ES-I3 (cell line): ENCODE measurements around the gene POU2AF3.
"Not testable (repeated sequence)": the region's sequence is repeated elsewhere in the genome, so short reads cannot be mapped to it uniquely, and the experiment has no call there.

Source experiments
- H3K36me3 ChIP-seq: 2 replicates; pipeline ENCODE4 v1.6.1; 2013; ENCODE audit warnings: mild to moderate bottlenecking, low read length, control low read depth, moderate library complexity; ENCODE audit not compliant: insufficient read depth
- H3K4me1 ChIP-seq: 2 replicates; pipeline ENCODE4 v1.6.1; 2013; ENCODE audit warnings: mild to moderate bottlenecking, control low read depth, low read length; ENCODE audit not compliant: insufficient read depth
- H3K9ac ChIP-seq: 2 replicates; pipeline ENCODE4 v1.6.1; 2013; ENCODE audit warnings: low read depth, mild to moderate bottlenecking, low read length, moderate library complexity
- H3K9me3 ChIP-seq: 2 replicates; pipeline ENCODE4 v1.6.1; 2013; ENCODE audit warnings: mild to moderate bottlenecking, low read length, moderate library complexity; ENCODE audit not compliant: control insufficient read depth, insufficient read depth

POU2AF3 gene, protein sequence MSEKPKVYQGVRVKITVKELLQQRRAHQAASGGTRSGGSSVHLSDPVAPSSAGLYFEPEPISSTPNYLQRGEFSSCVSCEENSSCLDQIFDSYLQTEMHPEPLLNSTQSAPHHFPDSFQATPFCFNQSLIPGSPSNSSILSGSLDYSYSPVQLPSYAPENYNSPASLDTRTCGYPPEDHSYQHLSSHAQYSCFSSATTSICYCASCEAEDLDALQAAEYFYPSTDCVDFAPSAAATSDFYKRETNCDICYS

DNA sequence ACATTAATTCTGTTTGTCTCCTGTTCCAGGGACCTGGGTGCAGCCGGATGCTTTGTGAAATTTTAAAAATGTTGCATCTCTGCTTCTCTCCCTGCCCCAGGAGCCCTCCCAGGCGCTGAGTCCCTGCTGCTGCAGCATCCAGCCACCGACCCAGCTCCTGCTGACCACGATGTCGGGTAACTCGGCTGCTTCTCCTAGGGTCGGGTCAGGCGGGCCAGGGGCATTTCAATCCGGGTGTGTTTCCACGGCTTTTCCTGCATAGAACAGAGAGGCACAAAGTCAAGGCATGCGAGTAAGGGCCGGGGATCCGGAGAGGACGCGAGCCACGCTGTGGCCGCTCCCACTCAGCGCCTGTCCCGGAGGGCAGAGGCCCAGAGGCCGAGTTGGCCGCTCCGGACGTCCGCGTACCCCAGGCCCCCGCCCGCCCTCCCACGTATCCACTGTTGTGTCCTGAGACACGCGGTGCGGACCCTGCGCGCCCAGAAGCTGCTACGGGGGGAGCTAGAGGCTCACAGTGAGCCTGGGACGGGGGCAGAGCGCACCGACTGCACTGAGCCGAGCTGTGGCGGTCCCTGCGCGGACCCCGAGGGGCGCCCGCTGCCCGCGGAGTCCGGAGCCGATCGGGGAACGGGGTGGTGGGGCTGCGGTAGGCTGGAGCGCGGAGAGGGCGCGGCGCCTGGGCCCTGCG is at the start of gene POU2AF3:
Gene POU2AF3, plus strand, starts transcription at position 134 of the 688 bp plus-strand sequence. Its CDS starts 36 bp downstream, at position 170.
- H3K36me3 ChIP-seq = no peaks in the 10 kb centered on the region
- H3K9ac ChIP-seq = peak within 1 kb of the TSS; percentile 52
- no peaks in the 10 kb centered on the region for H3K9me3 ChIP-seq
- peaks cover 19% of the 10 kb centered on the region; the same call in 1 of the 2 replicates for H3K4me1 ChIP-seq

DNA sequence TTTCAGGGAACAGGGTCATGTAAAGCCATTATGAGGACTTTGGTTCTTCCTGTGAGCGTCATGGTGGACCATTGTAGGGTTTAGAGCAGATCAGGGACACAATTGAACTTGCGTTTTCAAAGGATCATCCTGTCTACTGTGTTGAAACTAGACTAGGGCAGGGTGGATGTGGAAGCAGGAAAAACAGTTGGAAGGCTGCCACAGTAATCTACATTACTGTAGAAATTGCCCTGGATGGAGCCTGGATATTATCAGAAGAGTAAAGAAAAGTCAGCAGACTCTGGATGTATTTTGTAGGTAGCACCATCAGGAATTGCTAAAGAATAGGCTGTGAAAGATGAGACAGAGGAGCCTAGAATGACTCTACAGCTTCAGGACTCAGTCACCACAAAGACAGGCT is 47.4 kb upstream of the POU2AF3 start:
- Histone ChIP-seq H3K4me1 (no peaks in the 10 kb centered on the region), H3K9me3 (no peaks in the 10 kb centered on the region), H3K36me3 (no peaks in the 10 kb centered on the region)

DNA sequence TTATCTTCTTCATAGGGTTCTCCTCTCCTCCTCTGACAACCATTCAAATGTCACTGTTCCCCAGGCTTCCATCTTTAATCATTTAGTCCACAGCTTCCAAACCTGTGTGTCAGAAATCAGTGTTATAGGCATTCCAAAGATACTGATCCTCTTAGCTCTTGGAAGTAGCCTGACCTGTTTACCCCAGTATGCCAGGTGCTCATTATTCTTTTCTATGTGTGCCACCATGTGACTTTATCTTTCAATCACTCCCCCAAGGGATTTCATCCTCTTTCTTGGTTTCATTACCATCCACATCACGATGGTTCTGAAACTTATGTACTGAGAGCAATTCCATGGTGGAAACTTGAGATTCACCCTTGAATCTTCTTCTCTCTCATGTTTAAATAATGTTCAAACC is 45.2 kb upstream of the POU2AF3 start:
- H3K9ac ChIP-seq = no peak overlapping the region
- no peaks in the 10 kb centered on the region for H3K36me3 ChIP-seq
- H3K4me1 ChIP-seq = no peaks in the 10 kb centered on the region
- no peaks in the 10 kb centered on the region for H3K9me3 ChIP-seq

More for the DNA sequence above, 47.4 kb upstream of the POU2AF3 start:
- H3K9ac ChIP-seq = no peak overlapping the region

DNA sequence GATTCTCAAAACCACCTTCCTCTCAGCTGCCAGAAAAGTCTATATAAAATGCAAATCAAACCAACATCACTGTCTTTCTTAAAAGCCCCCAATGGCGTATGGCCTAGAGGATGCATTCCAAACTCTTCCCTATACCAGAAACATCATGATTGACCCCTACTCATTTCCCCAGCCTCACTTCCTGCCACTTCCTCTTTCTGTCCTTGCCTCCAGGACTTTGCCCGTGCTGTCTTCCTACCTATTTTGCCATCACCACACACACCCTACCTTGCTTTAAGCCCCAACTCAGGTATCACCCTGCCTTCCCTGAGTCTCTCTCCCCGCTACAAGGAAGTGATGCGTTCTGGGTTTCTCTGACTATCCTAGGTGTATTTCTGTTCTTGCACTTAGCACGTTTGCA is 44.7 kb upstream of the POU2AF3 start:
- no peaks in the 10 kb centered on the region for H3K36me3 ChIP-seq
- no peaks in the 10 kb centered on the region for H3K9me3 ChIP-seq
- no peak overlapping the region for H3K9ac ChIP-seq
- H3K4me1 ChIP-seq = no peaks in the 10 kb centered on the region

DNA sequence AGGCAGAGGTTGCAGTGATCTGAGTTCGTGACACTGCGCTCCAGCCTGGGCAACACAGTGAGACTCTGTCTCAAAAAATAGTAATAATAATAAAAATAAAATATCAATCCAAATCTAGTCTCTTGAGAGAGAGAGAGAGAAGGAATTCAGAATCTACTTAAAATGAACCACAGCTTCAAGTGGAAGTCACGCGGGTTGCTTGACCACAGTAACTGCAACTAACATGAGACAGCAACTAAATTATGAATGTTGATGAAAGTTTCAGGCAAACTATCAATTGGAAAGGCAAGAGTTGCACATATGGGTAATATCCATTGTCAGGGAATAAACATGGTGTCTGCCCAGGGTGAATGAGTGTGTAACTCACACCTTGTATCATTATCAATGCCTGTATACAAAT is 40.3 kb upstream of the POU2AF3 start:
- Histone ChIP-seq H3K9ac (no peak overlapping the region), H3K9me3 (no peaks in the 10 kb centered on the region), H3K4me1 (no peaks in the 10 kb centered on the region), H3K36me3 (no peaks in the 10 kb centered on the region)

DNA sequence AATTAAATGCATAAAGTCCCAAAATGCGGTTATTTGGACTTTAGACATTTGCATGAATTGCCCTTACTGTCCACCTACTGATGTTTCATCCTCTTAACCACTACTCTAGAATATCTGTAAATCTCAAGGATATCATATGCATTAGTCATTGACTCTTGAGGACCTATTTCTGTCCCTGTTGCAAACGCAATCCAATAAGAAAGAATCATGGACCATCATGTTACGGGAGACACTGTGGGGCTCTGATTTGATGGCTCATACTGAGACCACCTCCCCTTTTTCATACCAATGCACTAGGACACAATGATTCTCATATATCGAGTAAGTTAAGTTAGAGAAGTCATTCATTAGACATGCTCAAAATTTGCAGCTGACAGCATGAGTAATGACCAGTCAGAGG is 38.5 kb upstream of the POU2AF3 start:
- H3K9me3 ChIP-seq = no peaks in the 10 kb centered on the region
- H3K4me1 ChIP-seq = no peaks in the 10 kb centered on the region
- H3K36me3 ChIP-seq = no peaks in the 10 kb centered on the region
- no peak overlapping the region for H3K9ac ChIP-seq

DNA sequence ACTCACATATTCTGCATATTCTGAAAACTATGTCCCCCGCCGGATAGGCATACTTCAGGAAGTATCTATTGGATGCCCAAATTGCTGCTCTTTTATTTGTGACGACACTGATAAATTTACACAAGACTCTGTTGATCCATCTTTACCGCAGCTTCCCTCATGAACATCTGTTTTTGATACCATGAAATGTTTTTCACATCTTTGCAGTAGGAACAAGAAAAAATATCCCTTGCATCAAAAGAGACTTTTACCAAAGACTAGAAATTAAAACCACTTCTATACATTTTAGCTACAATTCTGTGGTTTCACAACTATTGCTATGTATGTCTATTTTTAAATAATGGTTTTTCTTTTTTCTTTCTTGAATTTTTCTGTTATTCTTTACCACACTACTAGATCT is 37.5 kb upstream of the POU2AF3 start:
- Histone ChIP-seq H3K9me3 (no peaks in the 10 kb centered on the region), H3K4me1 (no peaks in the 10 kb centered on the region), H3K9ac (no peak overlapping the region), H3K36me3 (no peaks in the 10 kb centered on the region)

DNA sequence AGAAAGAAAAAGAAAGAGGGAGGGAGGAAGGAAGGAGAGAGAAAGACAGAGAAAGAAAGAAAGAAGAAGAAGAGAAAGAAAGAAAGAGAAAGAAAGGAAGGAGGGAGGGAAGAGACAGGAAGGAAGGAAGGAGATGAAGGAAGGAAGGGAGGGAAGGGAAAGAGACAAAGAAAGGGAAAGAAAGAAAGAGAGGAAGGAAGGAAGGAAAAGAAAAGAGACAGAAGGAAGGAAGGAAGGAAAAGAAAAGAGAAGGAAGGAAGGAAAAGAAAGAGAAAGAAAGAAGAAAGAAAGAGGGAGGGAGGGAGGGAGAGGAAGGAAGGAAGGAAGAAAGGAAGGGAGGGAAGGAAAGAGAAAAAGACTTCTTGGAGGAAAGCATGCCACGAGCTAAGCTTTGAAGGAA is 33.7 kb upstream of the POU2AF3 start:
- no peaks in the 10 kb centered on the region for H3K9me3 ChIP-seq
- H3K4me1 ChIP-seq = no peaks in the 10 kb centered on the region
- H3K36me3 ChIP-seq = no peaks in the 10 kb centered on the region
- H3K9ac ChIP-seq = no peak overlapping the region

DNA sequence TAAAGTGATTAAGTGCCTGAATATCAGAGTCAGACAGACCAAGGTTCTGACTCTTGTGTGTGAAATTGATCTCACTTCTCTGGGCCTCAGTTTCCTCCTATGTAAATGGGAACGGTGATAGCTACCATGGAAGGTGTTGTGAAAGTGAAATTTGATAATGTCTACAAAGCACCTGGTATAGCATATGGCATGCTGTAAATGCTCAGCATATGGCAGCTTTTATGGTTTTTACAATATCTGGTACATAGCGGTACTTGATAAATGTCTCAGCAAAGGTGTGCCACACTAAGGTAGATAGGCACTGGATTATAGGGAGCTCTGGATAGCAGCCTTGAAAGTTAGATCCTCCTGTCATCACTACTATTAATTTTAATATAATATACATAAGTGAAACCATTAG is 32.9 kb upstream of the POU2AF3 start:
- no peaks in the 10 kb centered on the region for H3K9me3 ChIP-seq
- no peaks in the 10 kb centered on the region for H3K4me1 ChIP-seq
- no peak overlapping the region for H3K9ac ChIP-seq
- no peaks in the 10 kb centered on the region for H3K36me3 ChIP-seq

DNA sequence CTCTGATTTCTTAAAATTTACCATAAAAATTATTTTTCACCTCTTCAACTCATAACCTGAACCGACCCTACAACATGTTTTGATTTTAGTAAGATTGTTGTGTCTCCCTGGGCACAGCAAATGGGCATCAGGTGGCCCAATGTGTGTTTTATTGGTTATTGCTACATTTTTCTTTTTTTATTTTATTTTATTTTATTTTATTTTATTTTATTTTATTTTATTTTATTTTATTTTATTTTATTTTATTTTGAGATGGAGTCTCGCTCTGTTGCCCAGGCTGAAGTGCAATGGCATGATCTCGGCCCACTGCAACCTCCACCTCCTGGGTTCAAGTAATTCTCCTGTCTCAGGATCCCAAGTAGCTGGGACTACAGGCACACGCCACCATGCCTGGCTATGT is 30.0 kb upstream of the POU2AF3 start:
- H3K9me3 ChIP-seq, H3K4me1 ChIP-seq, H3K9ac ChIP-seq, H3K36me3 ChIP-seq: not testable (repeated sequence)

DNA sequence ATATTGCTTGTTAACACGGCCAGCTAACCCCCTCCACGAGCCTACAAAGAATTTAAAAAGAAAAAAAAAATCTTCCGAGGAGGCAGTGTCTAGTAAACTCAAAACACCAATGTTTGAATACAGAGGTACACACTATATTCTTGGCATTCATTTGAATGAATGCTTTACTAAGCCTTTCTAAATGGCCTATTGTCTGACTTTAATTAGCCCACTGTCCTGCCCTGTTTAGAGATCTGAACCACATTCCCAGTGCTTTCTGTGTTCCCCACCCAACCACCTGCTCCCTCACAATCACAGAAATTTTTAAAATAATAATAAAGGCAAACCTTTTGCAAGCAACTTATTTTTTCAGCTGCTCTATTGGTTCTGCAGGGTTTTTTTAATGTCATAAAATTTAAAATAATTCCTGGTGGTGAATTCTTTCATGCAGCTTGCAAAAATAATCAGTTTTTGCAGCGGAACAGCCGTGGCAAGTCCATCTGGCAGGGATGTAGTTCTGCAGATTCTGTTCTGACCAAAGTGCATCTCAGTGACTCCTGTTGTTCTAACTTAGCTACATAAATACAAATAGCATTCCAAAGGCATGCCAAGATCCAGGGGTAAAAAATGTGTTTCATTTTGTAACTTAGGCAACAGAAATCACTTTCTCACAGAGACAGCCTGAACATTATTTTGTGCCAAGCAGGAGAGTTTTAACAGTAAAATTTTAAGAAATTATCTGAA is 29.0 kb upstream of the POU2AF3 start:
- Histone ChIP-seq H3K4me1 (no peaks in the 10 kb centered on the region), H3K9me3 (no peaks in the 10 kb centered on the region), H3K9ac (no peak overlapping the region), H3K36me3 (no peaks in the 10 kb centered on the region)

DNA sequence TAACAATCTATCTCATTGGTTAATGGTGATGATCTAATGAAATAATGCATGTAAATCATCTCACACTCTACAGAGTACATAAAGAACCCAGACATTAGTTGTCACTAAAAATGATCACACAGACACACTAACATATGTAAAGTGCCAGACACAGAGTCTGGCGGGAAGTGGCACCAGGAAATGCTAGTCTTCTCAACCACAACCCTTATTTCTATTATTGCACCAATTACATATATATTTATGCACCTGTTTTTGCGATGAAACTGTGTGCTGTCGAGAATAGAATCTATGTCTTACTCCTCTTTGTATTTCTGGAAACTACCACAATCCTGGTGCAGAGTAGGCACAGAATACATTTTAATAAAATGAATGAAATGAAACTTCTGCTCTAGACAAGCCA is 25.9 kb upstream of the POU2AF3 start:
- H3K9me3 ChIP-seq = no peaks in the 10 kb centered on the region
- no peak overlapping the region for H3K9ac ChIP-seq
- no peaks in the 10 kb centered on the region for H3K36me3 ChIP-seq
- H3K4me1 ChIP-seq = no peaks in the 10 kb centered on the region

DNA sequence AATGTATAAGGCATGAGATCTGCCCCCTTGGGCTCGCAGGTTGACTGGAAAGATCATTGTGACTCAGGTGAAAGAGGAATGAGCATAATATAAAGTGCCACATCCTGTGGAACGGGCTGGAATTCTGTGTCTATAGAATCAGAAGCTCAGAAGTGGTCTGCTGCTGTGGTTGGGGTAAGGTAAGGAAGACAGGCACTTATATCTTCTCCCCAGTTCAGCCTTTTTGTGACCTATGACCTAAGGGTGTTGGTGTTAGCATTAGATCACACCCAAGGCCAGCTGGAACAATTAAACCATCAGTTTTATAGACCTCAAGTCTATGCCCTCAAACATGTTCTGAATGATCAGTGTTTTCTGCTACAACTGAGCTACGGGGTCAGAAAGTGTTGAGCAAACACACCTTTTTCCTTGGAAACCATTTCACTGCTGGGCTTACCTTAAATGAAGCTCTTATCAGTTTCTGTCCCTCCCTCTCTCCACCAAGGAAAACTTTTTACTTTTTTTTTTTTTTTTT is 15.7 kb upstream of the POU2AF3 start:
- Histone ChIP-seq H3K9me3 (no peaks in the 10 kb centered on the region; the same call in 1 of the 2 replicates), H3K36me3 (no peaks in the 10 kb centered on the region), H3K9ac (no peak overlapping the region), H3K4me1 (no peaks in the 10 kb centered on the region)

DNA sequence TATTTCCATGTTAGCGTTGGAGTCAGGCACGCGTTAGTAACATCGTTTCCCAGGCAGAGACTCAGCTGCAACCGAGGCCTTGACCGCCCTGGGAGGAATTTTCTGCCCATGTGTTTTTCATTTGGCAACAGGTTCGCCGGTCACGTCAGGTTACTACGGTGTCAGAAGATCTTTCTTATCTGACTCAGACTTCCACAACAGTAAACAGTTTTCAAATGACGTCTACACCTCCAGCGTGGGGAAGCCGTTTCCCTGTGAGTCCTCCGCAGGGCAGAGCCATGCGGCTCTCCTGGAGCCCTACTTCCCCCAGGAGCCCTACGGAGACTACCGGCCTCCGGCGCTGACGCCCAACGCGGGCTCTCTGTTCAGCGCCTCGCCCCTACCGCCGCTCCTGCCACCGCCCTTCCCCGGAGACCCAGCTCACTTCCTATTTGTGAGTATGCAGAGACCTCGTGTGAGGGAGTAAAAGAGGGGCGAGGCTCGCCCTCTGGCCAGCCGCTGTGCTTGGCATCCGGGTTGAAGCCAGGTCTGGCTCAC is 14.3 kb upstream of the POU2AF3 start:
- Histone ChIP-seq H3K9me3 (no peaks in the 10 kb centered on the region), H3K4me1 (no peaks in the 10 kb centered on the region), H3K9ac (no peak overlapping the region), H3K36me3 (no peaks in the 10 kb centered on the region)
